Muscle layer of colon (tissue), 2 donors: Measurements from ENCODE around the gene S1PR4.
"Not testable (repeated sequence)": the region's sequence is repeated elsewhere in the genome, so short reads cannot be mapped to it uniquely, and the experiment has no call there.

Experiments used
- H3K27ac ChIP-seq: one replicate; pipeline ENCODE4 v1.7.0; 2013; ENCODE audit warnings: low read depth, mild to moderate bottlenecking, low read length, moderate library complexity
- H3K27me3 ChIP-seq, 2 donors: one replicate each; pipeline ENCODE4 v1.7.0; 2013; ENCODE audit warnings: low read length in 2 of 2, mild to moderate bottlenecking in 2 of 2; ENCODE audit not compliant: insufficient read depth in 2 of 2, control insufficient read depth in 1 of 2
- H3K36me3 ChIP-seq: one replicate; pipeline ENCODE4 v1.7.0; 2013; ENCODE audit warnings: mild to moderate bottlenecking, low read length; ENCODE audit not compliant: insufficient read depth
- H3K4me1 ChIP-seq: one replicate; pipeline ENCODE4 v1.7.0; 2013; ENCODE audit warnings: mild to moderate bottlenecking, low read length; ENCODE audit not compliant: insufficient read depth
- H3K4me3 ChIP-seq, 2 donors: one replicate each; pipeline ENCODE4 v1.7.0; 2013; ENCODE audit warnings: low read length in 2 of 2, low read depth in 1 of 2, mild to moderate bottlenecking in 1 of 2, moderate library complexity in 1 of 2
- H3K9ac ChIP-seq: one replicate; pipeline ENCODE4 v1.7.0; 2013; ENCODE audit warnings: low read length
- H3K9me3 ChIP-seq: one replicate; pipeline ENCODE4 v1.7.0; 2013; ENCODE audit warnings: mild to moderate bottlenecking, low read length
- donor health status: abdominal sarcoma.
- donor health status: Adenocarcinoma of cecum.

The S1PR4 gene

GRCh38 chr19:3171894-3172672 is 6.5 kb upstream of the S1PR4 start:
- no peak overlapping the region for H3K4me3 ChIP-seq
- H3K9me3 ChIP-seq, result no peaks in the 10 kb centered on the region
- H3K4me1 ChIP-seq, result no peaks in the 10 kb centered on the region
- H3K9ac ChIP-seq, result no peak overlapping the region
- no peaks in the 10 kb centered on the region for H3K36me3 ChIP-seq
- H3K27ac ChIP-seq, result no peak overlapping the region
- no peaks in the 10 kb centered on the region for H3K27me3 ChIP-seq

DNA sequence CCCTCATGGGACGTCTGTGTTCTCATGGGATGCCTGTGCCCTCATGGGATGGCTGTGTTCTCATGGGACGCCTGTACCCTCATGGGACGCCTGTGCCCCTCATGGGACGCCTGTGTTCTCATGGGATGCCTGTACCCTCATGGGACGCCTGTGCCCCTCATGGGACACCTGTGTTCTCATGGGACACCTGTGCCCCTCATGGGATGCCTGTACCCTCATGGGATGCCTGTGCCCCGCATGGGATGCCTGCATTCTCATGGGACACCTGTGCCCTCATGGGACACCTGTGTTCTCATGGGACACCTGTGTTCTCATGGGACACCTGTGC is 5.9 kb upstream of the S1PR4 start:
- H3K4me3 ChIP-seq, H3K9ac ChIP-seq, H3K27me3 ChIP-seq, H3K9me3 ChIP-seq, H3K36me3 ChIP-seq, H3K27ac ChIP-seq, H3K4me1 ChIP-seq: not testable (repeated sequence)

GRCh38 chr19:3175781-3176714 is 2.5 kb upstream of the S1PR4 start:
- H3K9me3 ChIP-seq, result no peaks in the 10 kb centered on the region
- no peak overlapping the region for H3K27ac ChIP-seq
- no peaks in the 10 kb centered on the region for H3K36me3 ChIP-seq
- H3K4me1 ChIP-seq, result no peaks in the 10 kb centered on the region
- H3K4me3 ChIP-seq, result no peak overlapping the region
- no peak overlapping the region for H3K9ac ChIP-seq
- H3K27me3 ChIP-seq, result no peaks in the 10 kb centered on the region

DNA sequence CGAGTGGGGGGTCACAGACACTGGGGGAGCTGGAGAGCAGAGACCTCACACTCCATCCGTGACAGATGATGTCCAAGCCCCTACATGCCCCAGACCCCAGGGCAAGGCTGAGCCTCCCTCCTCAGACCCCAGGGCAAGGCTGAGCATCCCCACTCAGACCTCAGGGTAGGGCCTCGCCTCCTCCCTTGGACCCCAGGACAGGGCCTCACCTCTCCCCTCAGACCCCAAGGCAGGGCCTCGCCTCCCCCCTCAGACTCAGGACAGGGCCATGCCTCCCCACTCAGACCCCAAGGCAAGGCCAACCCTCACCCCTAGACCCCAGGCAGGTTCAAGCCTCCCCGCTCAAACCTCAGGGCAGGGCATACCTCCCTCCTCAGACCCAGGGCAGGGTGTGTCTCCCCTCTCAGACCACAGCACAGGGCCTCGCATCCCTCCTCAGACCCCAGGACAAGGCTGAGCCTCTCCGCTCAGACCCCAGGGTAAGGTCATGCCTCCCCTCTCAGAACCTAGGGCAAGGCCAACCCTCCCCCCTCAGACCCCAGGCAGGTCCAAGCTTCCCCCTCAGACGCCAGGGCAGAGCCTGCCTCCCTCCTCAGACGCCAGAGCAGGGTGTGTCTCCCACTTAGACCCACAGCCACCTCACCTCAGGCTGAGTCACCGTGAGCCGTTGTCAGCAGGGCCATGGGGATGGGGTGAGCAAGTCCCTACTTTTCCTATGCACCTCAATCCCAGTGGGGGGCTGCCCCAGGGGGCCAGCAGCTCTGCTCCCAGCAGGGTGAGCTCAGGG is 1.7 kb upstream of the S1PR4 start:
- no peaks in the 10 kb centered on the region for H3K27me3 ChIP-seq
- no peaks in the 10 kb centered on the region for H3K4me1 ChIP-seq
- no peaks in the 10 kb centered on the region for H3K9me3 ChIP-seq
- no peaks in the 10 kb centered on the region for H3K36me3 ChIP-seq
- no peak overlapping the region for H3K4me3 ChIP-seq
- no peak overlapping the region for H3K9ac ChIP-seq
- H3K27ac ChIP-seq, result no peak overlapping the region

- Histone ChIP-seq H3K27ac (no peak overlapping the region), H3K4me3 (no peak overlapping the region)
Measured at GRCh38 chr19:3178973-3179738, 587 bp downstream of the S1PR4 start.

DNA sequence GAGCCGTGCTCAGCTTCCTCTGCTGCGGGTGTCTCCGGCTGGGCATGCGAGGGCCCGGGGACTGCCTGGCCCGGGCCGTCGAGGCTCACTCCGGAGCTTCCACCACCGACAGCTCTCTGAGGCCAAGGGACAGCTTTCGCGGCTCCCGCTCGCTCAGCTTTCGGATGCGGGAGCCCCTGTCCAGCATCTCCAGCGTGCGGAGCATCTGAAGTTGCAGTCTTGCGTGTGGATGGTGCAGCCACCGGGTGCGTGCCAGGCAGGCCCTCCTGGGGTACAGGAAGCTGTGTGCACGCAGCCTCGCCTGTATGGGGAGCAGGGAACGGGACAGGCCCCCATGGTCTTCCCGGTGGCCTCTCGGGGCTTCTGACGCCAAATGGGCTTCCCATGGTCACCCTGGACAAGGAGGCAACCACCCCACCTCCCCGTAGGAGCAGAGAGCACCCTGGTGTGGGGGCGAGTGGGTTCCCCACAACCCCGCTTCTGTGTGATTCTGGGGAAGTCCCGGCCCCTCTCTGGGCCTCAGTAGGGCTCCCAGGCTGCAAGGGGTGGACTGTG is 1.2 kb downstream of the S1PR4 start:
- Histone ChIP-seq H3K4me3 (no peak overlapping the region), H3K36me3 (no peaks in the 10 kb centered on the region), H3K9ac (no peak overlapping the region), H3K9me3 (no peaks in the 10 kb centered on the region), H3K27me3 (no peaks in the 10 kb centered on the region), H3K27ac (no peak overlapping the region), H3K4me1 (peaks cover 1% of the 10 kb centered on the region)

More at GRCh38 chr19:3178973-3179738, 587 bp downstream of the S1PR4 start:
- Histone ChIP-seq H3K9ac (no peak overlapping the region), H3K9me3 (no peaks in the 10 kb centered on the region), H3K36me3 (no peaks in the 10 kb centered on the region), H3K4me1 (no peaks in the 10 kb centered on the region), H3K27me3 (no peaks in the 10 kb centered on the region)

DNA sequence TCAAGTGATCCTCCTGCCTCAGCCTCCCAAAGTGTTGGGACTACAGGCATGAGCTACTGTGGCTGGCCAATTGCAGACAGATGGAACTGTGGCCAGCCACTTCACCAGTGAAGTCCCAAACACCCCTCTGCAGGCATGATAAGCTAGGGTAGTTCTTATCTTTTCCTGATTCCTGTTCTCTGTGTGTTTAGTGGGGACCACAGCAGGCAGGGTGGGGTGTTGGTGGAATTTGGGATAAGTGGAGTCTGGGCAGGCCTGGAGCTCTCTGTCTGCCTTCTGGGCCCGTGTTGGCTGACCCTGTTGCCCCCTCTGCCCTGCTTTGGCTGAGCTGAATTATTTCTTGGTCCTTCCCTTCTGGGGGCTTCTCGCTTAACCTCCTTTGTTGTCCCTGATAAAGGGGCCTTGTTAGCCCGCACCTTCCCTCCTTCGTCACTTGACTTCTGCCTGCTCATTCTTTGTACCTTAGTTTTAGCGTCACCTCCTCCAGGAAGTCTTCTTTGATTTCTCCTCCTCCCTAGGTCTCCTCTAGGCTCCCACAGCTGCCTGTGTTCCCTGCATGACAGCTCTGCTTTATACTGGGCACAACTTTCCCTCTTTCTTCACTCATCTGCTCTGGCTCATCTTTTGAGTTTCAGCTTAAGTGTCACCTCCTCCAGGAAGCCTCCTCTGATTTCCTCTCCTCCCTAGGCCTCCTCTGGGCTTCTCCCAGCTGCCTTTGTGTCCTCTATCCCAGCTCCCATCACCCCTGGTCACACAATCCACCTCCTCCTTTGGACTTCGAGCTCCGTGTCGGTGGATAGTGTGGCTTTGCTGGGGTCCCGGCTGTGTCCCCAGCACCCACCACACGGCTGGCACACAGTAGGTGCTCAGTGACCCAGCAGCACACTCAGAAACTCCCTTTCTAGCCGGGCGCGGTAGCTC is 5.4 kb downstream of the S1PR4 start:
- Histone ChIP-seq H3K9ac (no peak overlapping the region), H3K4me3 (no peak overlapping the region), H3K36me3 (no peaks in the 10 kb centered on the region), H3K4me1 (peaks cover 20% of the 10 kb centered on the region), H3K27ac (no peak overlapping the region), H3K9me3 (no peaks in the 10 kb centered on the region), H3K27me3 (no peaks in the 10 kb centered on the region)

GRCh38 chr19:3184847-3185460 is 6.4 kb downstream of the S1PR4 start:
- Histone ChIP-seq H3K9me3 (no peaks in the 10 kb centered on the region), H3K27me3 (no peaks in the 10 kb centered on the region), H3K9ac (no peak overlapping the region), H3K4me1 (peaks cover 20% of the 10 kb centered on the region), H3K4me3 (peak overlapping the region; percentile 76 to 96), H3K36me3 (no peaks in the 10 kb centered on the region), H3K27ac (peak overlapping the region; percentile 99)

DNA sequence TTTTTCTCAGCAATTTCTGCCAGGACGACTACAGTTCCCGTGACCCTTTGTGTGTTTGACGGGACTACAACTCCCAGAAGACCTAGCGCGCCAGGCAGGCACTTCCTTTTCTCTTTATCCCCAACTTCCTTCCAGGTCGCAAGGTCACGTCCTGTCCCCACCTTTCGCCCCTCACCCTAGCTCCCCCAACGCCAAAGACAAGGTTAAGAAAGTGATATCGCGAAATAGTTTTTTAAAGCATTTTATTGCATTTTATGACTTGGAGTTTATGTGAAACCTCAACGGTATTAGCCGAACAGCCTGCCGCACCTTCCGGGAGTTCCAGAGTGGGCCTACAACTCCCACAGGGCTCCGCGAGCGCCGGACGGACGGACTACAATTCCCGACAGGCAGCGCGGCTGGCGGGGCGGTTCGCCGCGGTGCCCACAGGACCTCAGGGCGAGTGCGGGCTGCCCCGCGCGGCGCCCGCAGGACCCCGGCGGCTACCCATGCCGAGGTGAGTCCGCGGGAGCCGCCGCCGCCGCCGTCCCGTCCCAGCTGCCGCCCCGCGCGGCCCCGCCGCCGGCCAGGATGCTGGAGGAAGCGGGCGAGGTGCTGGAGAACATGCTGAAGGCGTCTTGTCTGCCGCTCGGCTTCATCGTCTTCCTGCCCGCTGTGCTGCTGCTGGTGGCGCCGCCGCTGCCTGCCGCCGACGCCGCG is 7.0 kb downstream of the S1PR4 start, which contains the start of gene NCLN:
TSS of gene NCLN (plus strand) at position 470 of the 699 bp plus-strand sequence. CDS start at position 571, 101 bp downstream.
- Histone ChIP-seq H3K4me3 (peak within 1 kb of the TSS; percentile 76 to 96), H3K36me3 (no peaks in the 10 kb centered on the region), H3K27me3 (no peaks in the 10 kb centered on the region), H3K4me1 (peaks cover 20% of the 10 kb centered on the region), H3K9ac (peak within 1 kb of the TSS; percentile 25), H3K27ac (peak within 1 kb of the TSS; percentile 99), H3K9me3 (no peaks in the 10 kb centered on the region)
